ENCODE data around the gene NDUFC1. TPM values are rescaled to one million over a fixed set of nuclear protein-coding genes. Genes with fewer than 3 reads are reported as not detected.

NDUFC1 gene
- total RNA-seq, 1 experiment from 2014 or later = 59.1 TPM

DNA sequence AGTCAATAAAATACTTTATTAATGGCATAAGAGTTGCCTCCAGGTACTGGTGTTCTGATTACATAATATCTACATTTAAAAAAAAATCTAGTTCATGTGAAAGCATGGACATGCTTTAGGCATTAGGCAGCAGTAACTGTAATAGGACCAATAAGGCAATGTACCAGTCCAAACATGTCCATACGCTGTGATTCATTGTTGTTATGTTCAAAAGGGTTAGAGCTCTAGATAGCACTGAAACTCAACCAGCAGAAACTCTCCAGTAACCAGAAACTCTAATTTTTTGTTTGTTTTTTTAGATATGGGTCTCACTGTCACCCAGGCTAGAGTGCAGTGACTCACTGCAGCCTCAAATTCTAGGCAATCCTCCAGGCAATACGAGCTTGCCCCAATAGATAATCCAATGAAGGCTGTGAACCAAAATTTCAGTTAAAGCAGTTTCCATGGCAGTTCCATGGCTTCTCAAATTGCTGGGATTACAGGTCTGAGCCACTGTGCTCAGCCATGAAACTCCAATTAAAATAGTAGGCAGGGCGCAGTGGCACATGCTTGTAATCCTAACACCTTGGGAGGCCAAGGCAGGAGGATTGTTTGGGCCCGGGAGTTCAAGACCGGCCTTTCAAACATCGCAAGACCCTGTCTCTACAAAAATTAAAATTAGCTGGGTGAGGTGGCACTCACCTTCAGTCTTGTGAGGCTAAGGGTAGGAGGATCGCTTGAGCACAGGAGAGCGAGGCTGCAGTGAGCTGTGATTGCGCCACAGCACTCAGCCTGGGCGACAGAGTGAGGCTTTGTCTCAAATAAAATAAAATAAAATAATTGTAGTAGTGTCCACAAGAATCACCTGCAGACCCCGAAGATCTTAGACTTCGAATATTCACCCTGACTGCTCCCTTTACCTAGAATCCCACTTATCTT lies 58.6 kb downstream of the NDUFC1 start:
- Mint-ChIP-seq H3K4me1 (peaks cover 26 to 33% of the 10 kb centered on the region in 2 experiments), H3K27ac (no peak overlapping the region), H3K4me3 (no peak overlapping the region), H3K9me3 (peaks cover 8 to 11% of the 10 kb centered on the region in 2 experiments), H3K36me3 (ENCODE audit: insufficient read depth in 1 of 3, low read depth in 3 of 3) (peaks cover 7 to 9% (median 8%) of the 10 kb centered on the region in 3 experiments; a peak in 6 of 7 replicates), H3K27me3 (ENCODE audit: low read depth) (no peaks in the 10 kb centered on the region)
- Histone ChIP-seq H3K9me3 (ENCODE audit: control insufficient read depth, low read depth, low read length) (no peaks in the 10 kb centered on the region), H3K23me2 (ENCODE audit: insufficient read length, low read depth, low read length, poor library complexity, severe bottlenecking) (no peaks in the 10 kb centered on the region), H2BK120ac (ENCODE audit: low read depth, low read length, poor library complexity, severe bottlenecking) (no peak overlapping the region), H2AFZ (ENCODE audit: low read length) (no peak overlapping the region), H3K79me1 (ENCODE audit: insufficient read depth, low read depth, low read length, poor library complexity, severe bottlenecking) (no peaks in the 10 kb centered on the region), H3K4me1 (ENCODE audit: insufficient read depth, low read length) (peaks cover 16% of the 10 kb centered on the region; the same call in 1 of the 2 replicates), H3K18ac (ENCODE audit: insufficient read length, low read depth, low read length) (no peak overlapping the region), H3K56ac (ENCODE audit: insufficient read length, low read depth, low read length) (no peak overlapping the region), H2BK15ac (ENCODE audit: low read depth, low read length) (no peak overlapping the region), H3K14ac (ENCODE audit: insufficient read depth, low read length) (no peak overlapping the region), H3K23ac (ENCODE audit: insufficient read length, low read depth, low read length) (no peak overlapping the region), H3K27ac (ENCODE audit: insufficient read length, low read depth, low read length) (no peak overlapping the region), H3K79me2 (ENCODE audit: insufficient read depth, low read length) (no peaks in the 10 kb centered on the region), H4K20me1 (ENCODE audit: control insufficient read depth, insufficient read depth, insufficient read length) (no peaks in the 10 kb centered on the region), H3K4ac (ENCODE audit: low read depth, low read length) (no peak overlapping the region), H4K5ac (ENCODE audit: insufficient read length, low read depth, low read length) (no peak overlapping the region), H2BK20ac (ENCODE audit: low read depth, low read length, poor library complexity, severe bottlenecking) (no peak overlapping the region), H4K91ac (ENCODE audit: insufficient read length, low read depth, low read length) (no peak overlapping the region), H3K4me2 (ENCODE audit: insufficient read depth, insufficient read length, low read length) (no peak overlapping the region), H4K8ac (replicated peaks; ENCODE audit: insufficient read length, low read depth, low read length) (no peak overlapping the region), H3K27me3 (ENCODE audit: insufficient read depth, low read length) (no peaks in the 10 kb centered on the region), H3K9ac (ENCODE audit: extremely low read depth, insufficient read length, low read length) (no peak overlapping the region), H2BK12ac (ENCODE audit: insufficient read length, low read depth, low read length) (no peak overlapping the region), H2BK5ac (ENCODE audit: insufficient read length, low read length) (no peak overlapping the region), H3T11ph (ENCODE audit: low read length) (no peak overlapping the region), H2AK5ac (ENCODE audit: insufficient read length, low read length) (no peak overlapping the region)
- TF ChIP-seq, protein P1, sequence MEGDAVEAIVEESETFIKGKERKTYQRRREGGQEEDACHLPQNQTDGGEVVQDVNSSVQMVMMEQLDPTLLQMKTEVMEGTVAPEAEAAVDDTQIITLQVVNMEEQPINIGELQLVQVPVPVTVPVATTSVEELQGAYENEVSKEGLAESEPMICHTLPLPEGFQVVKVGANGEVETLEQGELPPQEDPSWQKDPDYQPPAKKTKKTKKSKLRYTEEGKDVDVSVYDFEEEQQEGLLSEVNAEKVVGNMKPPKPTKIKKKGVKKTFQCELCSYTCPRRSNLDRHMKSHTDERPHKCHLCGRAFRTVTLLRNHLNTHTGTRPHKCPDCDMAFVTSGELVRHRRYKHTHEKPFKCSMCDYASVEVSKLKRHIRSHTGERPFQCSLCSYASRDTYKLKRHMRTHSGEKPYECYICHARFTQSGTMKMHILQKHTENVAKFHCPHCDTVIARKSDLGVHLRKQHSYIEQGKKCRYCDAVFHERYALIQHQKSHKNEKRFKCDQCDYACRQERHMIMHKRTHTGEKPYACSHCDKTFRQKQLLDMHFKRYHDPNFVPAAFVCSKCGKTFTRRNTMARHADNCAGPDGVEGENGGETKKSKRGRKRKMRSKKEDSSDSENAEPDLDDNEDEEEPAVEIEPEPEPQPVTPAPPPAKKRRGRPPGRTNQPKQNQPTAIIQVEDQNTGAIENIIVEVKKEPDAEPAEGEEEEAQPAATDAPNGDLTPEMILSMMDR (conservative IDR thresholded peaks at IDR 0.05) = no peak
- WGBS (ENCODE audit: extremely low coverage, insufficient read length, low lambda C conversion rate) = no CpG with 5 or more reads among the region's 12 CpGs
- no peak for DNase-seq

All from H9 (cell line).